ENCODE measurements around the gene LGALS13. TPM values are rescaled to one million over a fixed set of nuclear protein-coding genes. Genes with fewer than 3 reads are reported as not detected.

Gene LGALS13
- total and polyA plus RNA-seq, 2 experiments from 2014 or later = not detected

- H3K4me3 ChIP-seq = no peak overlapping the region
- no peaks in the 10 kb centered on the region for H3K79me2 ChIP-seq
- H3K4me2 ChIP-seq = no peak overlapping the region
- no peaks in the 10 kb centered on the region for H3K27me3 ChIP-seq
- H3K27ac ChIP-seq = no peak overlapping the region
- no peak overlapping the region for H2AFZ ChIP-seq
- H3K9me3 ChIP-seq (ENCODE audit: low read depth) = no peaks in the 10 kb centered on the region
- H3K36me3 ChIP-seq (replicated peaks; ENCODE audit: insufficient read depth, low read depth) = no peaks in the 10 kb centered on the region
- no peak for TF ChIP-seq EZH2 (IDR thresholded peaks at IDR 0.05; ENCODE audit: borderline replicate concordance)
- no peak for TF ChIP-seq CTCF (IDR thresholded peaks at IDR 0.05; ENCODE audit: poor library complexity)
- TF ChIP-seq EZH2phosphoT487 (IDR thresholded peaks at IDR 0.05; ENCODE audit: low read depth, severe bottlenecking, unreplicated experiment) = no peak
- no peaks in the 10 kb centered on the region for H3K9me2 ChIP-seq (replicated peaks; ENCODE audit: insufficient read depth)
- no peaks in the 10 kb centered on the region for H4K20me1 ChIP-seq (ENCODE audit: insufficient read depth, poor library complexity, severe bottlenecking)
- no peak for DNase-seq (ENCODE audit: low spot score)
- 73% methylated on average over 8 of the region's 8 CpGs for WGBS (ENCODE audit: low lambda C conversion rate, missing lambda C conversion rate)
- no peaks in the 10 kb centered on the region for H3K4me1 ChIP-seq (ENCODE audit: insufficient read depth)
Observed at GRCh38 chr19:39582891-39583625, 19.3 kb upstream of the LGALS13 start.

GRCh38 chr19:39587496-39587895 lies 14.8 kb upstream of the LGALS13 start:
- Histone ChIP-seq H3K9me2 (replicated peaks; ENCODE audit: insufficient read depth) (no peaks in the 10 kb centered on the region), H3K4me2 (no peak overlapping the region), H2AFZ (no peak overlapping the region), H3K9me3 (ENCODE audit: low read depth) (no peaks in the 10 kb centered on the region), H3K79me2 (no peaks in the 10 kb centered on the region), H4K20me1 (ENCODE audit: insufficient read depth, poor library complexity, severe bottlenecking) (no peaks in the 10 kb centered on the region), H3K4me3 (no peak overlapping the region), H3K36me3 (replicated peaks; ENCODE audit: insufficient read depth, low read depth) (no peaks in the 10 kb centered on the region), H3K4me1 (ENCODE audit: insufficient read depth) (no peaks in the 10 kb centered on the region), H3K27me3 (no peaks in the 10 kb centered on the region), H3K27ac (no peak overlapping the region)
- WGBS (ENCODE audit: low lambda C conversion rate, missing lambda C conversion rate) = 46% methylated on average over 4 of the region's 4 CpGs
- no peak for DNase-seq (ENCODE audit: low spot score)
- TF ChIP-seq CTCF (IDR thresholded peaks at IDR 0.05; ENCODE audit: poor library complexity) (no peak), EZH2phosphoT487 (IDR thresholded peaks at IDR 0.05; ENCODE audit: low read depth, severe bottlenecking, unreplicated experiment) (no peak), EZH2 (IDR thresholded peaks at IDR 0.05; ENCODE audit: borderline replicate concordance) (no peak)

DNA sequence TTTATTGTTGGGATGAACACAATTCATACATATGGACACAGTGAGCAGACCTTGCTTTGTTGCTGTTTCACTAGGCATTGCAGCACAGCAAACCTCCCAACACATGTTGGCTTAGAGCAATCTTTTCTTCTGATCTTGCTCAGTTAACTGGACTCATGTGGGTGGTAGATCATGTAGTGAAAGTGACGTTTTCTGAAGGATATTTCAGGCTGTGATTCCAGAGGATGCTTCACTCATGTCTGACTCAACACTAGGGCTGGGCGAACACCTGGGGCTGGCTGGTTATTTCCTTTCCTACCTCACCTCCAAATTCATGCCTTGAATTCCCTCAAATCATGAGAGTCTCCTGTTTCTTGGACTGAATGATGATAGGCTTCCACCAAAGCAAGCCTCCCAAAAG lies 14.3 kb upstream of the LGALS13 start:
- Histone ChIP-seq H3K4me2 (no peak overlapping the region), H3K4me1 (ENCODE audit: insufficient read depth) (no peaks in the 10 kb centered on the region), H3K27me3 (no peaks in the 10 kb centered on the region), H3K9me3 (ENCODE audit: low read depth) (no peaks in the 10 kb centered on the region), H3K4me3 (no peak overlapping the region), H3K79me2 (no peaks in the 10 kb centered on the region), H2AFZ (no peak overlapping the region), H4K20me1 (ENCODE audit: insufficient read depth, poor library complexity, severe bottlenecking) (no peaks in the 10 kb centered on the region), H3K27ac (no peak overlapping the region), H3K36me3 (replicated peaks; ENCODE audit: insufficient read depth, low read depth) (no peaks in the 10 kb centered on the region), H3K9me2 (replicated peaks; ENCODE audit: insufficient read depth) (no peaks in the 10 kb centered on the region)
- no peak for TF ChIP-seq CTCF (IDR thresholded peaks at IDR 0.05; ENCODE audit: poor library complexity)
- TF ChIP-seq EZH2phosphoT487 (IDR thresholded peaks at IDR 0.05; ENCODE audit: low read depth, severe bottlenecking, unreplicated experiment) = no peak
- TF ChIP-seq EZH2 (IDR thresholded peaks at IDR 0.05; ENCODE audit: borderline replicate concordance) = no peak
- DNase-seq (ENCODE audit: low spot score) = no peak
- 39% methylated on average over 2 of the region's 2 CpGs for WGBS (ENCODE audit: low lambda C conversion rate, missing lambda C conversion rate)
